H54 (cell line): ENCODE results near the gene TUB.
A peak's percentile ranks its signal among the peaks of the same experiment; 100 is the strongest.

ENCODE experiments used
- DNase-seq: peaks from one replicate; pipeline ENCODE4 v3.0.0; 2011; ENCODE audit warnings: low spot score, mixed read lengths; ENCODE audit not compliant: insufficient read length
- FAIRE-seq: peaks from 3 replicates; lab custom pipeline; 2011; peaks lifted over from hg19 to GRCh38; lab: Jason Lieb, UNC
- POLR2A ChIP-seq: IDR thresholded peaks from 2 replicates; pipeline ENCODE4 v1.6.1; 2011; ENCODE audit warnings: low read depth, mild to moderate bottlenecking, low read length

TUB gene

DNA sequence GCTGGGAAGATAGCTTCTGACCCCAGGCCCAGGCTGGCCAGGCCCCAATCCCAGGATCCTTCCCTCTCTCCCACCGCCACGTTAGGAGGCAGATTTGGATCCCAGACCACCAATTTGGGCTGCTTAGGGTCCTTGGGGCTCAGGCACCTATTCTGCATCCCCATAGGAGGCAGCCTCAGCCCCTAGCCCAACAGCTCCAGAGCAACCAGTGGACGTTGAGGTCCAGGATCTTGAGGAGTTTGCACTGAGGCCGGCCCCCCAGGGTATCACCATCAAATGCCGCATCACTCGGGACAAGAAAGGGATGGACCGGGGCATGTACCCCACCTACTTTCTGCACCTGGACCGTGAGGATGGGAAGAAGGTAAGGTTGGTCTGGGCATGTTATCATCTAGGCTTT, 16.1 kb downstream of the TUB start:
- FAIRE-seq, result no peak
- no peak for TF ChIP-seq POLR2A
- no peak for DNase-seq

DNA sequence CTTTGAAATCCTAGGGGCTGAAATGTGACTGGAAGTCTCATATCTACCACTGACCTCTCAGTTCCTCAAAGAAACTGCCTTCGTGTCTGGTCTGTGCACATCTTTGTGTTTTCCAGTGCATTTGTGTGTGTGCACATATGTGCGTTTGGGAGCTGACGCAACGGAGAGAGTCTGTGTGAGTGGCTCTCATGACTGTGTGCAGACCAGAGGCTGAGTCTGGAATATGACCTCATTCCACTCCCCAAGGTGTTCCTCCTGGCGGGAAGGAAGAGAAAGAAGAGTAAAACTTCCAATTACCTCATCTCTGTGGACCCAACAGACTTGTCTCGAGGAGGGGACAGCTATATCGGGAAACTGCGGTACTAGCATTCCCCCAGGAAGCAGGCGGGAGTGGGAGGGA, 16.5 kb downstream of the TUB start:
- no peak for TF ChIP-seq POLR2A
- DNase-seq, result no peak
- FAIRE-seq, result no peak

DNA sequence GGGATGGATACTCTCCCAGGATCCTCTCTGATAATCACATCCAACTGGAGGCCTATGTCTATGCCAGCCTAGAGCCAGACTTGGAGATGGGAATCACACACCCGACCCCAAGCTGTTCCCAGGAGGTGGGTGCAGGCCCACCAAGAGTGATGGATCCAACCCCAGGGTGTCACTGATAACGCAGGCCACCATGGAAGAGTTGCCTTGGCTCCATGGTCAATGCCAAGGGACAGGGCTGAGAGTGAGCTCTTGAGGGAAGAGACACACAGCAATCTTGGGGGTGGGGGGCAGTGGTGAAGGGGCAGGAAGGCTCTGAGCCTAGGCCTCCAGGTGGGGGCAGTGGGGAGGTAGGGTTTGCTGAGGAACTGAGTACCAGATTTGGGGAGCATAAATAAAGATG, 16.9 kb downstream of the TUB start:
- no peak for DNase-seq
- no peak for FAIRE-seq
- no peak for TF ChIP-seq POLR2A

DNA sequence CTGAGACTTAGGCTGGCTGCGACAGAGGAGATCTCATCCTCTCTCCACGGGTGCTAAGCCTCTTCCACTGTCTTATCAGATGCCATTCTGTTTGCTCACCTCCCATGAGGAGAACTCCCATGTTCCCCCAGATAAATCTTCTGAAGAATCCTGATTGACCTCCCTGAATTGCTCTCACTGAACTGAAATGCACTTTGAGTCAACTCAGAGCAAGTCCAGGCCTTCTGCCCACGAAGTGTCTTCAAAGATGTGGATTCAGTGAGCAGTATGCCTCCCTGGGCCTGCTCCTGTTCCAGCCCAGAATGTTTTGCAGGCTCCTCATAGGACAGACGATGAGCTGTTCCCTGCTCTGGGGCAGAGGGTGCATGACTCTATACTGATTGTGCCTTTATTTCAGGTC, 17.4 kb downstream of the TUB start:
- DNase-seq (no peak), FAIRE-seq (no peak)
- TF ChIP-seq POLR2A, result no peak

DNA sequence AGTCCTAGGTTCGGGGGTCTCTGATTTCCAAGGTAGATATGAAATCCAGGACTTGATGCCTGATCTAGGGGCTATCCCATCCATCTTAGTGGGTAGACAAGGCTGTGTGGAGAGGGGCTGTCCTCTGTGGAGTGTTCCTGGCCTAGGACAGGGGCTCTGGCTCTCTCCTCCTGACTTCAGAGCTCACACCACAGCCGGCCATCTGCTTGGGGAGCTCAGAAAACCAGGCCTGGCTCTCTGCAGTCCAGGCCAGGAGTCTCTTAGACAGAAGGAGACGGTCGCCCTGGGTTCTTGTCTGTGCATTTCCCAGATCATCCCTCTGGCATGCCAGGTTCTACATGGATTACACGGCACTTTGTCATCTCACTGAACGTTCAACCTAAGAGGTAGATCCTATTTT, 17.9 kb downstream of the TUB start:
- TF ChIP-seq POLR2A, result no peak
- FAIRE-seq, result no peak

DNA sequence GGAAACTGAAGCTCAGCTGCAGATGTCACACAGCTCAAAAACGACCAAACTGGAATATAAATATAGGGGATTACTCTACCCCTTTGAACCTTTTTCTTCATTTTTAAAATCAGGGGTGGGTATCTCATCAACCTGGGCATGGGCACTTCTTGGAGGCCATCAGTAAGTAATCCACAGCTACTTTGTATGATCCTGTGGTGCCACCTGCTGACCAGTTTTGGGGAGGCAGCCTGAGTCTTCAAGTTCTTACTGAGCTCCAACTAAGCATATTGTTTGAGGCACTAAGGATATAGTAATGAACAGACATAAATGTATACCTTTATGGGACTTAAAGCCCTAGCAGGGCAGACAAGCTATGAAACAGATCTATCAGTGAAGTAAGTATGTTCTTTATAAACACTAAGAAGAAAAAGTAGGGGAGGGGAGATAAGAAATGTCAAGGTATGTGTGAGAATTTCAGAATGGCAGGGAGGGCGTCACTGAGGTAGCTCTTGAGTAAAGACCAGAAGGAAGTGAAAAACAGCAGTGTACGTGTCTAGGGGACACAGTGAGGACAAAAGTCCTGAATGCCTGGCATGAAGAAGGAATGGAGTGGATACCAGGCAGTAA, 18.4 kb downstream of the TUB start:
- DNase-seq (no peak), FAIRE-seq (peak; percentile 60)
- no peak for TF ChIP-seq POLR2A

More for the DNA sequence above, 17.9 kb downstream of the TUB start:
- DNase-seq, result no peak

DNA sequence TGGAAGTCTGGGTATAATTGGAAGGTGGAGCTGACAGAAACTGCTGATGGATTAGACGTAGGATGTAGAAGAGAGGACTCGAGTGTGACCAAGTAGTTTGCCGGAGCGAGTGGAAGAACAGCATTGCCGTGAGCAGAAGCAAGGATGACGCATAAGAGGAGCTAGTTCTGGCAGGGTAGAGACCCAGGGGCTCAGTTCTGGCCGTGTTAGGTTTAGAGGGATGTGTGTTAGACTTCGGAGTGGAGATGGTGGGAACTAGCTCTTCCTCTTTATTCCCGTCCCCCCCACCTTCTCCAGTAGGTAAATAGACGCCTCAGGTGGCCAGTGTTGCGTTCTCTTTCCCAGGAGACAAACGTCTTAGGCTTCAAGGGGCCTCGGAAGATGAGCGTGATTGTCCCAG, 19.1 kb downstream of the TUB start:
- TF ChIP-seq POLR2A, result no peak
- FAIRE-seq (no peak), DNase-seq (no peak)

DNA sequence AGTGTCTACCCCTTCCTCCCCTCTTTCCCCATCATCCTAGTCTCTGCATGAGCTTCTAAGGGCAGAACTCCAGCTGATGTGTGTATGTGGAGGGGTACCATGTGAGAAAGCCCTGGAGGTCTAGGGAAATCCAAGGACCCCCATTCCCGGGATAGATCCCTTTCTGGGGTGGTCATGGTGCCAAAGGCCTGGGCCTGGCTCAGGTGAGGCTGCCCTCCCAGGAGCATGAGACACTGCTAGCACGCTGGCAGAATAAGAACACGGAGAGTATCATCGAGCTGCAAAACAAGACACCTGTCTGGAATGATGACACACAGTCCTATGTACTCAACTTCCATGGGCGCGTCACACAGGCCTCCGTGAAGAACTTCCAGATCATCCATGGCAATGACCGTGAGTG, 19.6 kb downstream of the TUB start:
- FAIRE-seq (no peak), DNase-seq (no peak)
- TF ChIP-seq POLR2A, result no peak

DNA sequence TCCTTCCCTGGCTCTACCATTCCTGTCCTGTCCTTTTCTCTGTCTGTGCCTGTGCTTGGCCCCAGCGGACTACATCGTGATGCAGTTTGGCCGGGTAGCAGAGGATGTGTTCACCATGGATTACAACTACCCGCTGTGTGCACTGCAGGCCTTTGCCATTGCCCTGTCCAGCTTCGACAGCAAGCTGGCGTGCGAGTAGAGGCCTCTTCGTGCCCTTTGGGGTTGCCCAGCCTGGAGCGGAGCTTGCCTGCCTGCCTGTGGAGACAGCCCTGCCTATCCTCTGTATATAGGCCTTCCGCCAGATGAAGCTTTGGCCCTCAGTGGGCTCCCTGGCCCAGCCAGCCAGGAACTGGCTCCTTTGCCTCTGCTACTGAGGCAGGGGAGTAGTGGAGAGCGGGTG, 20.4 kb downstream of the TUB start:
- FAIRE-seq (no peak), DNase-seq (no peak)
- TF ChIP-seq POLR2A, result no peak

DNA sequence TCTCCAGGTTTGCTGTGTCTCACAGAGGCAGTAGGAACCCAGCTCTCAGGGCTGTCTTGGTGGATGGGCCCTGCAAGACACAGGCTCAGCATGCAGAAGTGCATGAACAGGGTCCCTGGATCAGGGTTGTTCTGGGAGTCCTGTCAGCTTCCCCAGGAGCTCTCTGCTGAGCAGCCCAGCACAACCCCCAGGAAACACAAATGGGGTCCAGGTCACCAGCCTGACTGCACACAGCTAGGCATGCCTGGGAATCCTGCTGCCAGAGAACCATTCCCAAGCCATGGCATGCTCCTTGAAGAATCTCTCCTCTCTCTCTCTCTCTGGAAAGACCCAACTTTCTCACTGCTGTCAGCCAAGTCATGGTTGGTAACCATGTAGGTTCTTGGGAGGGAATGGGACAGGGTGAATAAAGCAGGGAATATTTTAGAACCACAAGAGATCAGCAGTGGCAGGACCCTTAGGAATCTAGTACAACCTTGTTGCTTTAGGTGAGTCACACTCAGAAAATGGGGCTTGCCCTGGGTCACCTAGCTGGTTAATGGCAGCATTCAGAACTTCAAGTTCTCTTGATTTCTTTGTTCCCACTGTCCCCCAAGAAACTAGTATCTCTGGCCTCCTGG, 21.4 kb downstream of the TUB start:
- no peak for TF ChIP-seq POLR2A
- DNase-seq (no peak), FAIRE-seq (no peak)

DNA sequence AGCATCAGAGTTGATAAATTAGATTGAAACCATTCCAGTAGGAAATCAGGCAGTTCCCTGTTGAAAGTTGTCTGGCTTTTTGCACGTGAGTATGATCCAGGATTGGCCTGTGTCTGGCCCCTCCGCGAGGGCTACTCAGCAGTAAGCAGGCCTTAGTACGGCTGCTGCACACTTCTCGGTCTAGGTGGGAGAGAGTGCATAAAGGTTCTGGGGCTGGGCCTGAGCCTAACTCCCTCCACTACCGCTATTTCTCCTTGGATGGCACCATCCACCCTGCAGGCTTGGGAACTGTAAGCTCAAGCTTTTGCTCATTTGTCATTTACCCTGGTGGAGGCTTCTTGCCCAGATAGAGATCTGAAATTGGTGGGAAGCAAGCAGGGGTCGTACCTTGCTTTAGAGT, 22.0 kb downstream of the TUB start:
- no peak for DNase-seq
- FAIRE-seq, result no peak
- no peak for TF ChIP-seq POLR2A

DNA sequence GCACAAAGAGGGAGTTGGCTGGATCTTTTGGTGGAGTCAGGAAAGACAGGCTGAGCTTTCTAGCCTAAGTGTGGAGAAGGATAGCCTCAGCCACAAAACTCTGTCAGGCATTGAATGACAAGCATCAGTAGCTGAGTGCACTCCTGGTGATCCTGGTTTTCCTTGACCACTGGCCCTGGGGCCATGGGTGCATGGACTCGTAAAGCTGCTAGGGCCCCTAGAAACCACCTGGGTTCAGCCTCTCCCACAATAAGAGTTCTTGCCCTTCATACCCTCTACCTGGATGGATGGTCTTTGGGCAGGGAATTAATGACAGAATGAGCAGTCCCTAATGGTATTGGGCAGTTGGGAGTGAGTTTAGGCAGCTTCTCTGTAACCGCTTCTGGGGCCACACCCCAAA, 22.9 kb downstream of the TUB start:
- no peak for TF ChIP-seq POLR2A
- DNase-seq (no peak), FAIRE-seq (no peak)

DNA sequence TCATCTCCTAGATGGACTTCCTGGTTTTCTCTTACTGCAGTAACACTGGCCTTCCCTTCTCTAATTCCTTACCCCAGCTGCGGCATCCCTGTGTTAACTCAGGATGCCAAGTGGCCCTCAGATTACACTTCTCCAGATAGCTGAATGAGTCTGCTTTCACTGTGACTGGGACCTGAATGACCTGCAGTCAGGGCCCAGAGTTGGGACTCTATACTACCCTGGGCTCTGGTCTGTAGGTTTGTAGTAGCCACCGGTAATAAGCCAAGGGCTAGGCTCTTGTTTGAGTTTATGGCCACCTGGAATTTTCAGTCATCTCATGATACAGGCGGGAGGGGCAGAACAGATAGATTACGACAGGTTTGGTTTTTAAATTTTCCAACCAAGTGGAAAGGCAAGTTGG, 24.1 kb downstream of the TUB start:
- DNase-seq, result no peak
- no peak for FAIRE-seq
- TF ChIP-seq POLR2A, result no peak

DNA sequence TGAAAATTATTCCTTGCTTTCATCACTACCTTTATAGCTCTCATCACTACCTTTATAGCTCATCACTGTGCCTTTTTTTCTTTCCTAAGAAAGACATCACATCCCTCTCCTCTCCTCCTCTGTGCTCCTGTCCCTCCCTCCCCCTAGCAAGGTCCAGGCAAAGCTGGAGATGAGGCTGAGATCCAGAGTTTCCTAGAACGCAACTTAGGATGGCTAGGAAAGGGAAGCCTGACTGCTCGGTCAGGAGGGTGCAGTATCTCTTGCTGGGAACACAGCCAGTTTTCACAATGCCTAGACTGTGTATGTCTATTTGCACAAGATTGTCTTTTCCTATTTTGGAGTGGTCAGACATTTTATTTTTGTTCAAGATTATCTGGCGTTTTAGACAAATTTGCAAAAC, 24.7 kb downstream of the TUB start:
- DNase-seq (no peak), FAIRE-seq (no peak)
- TF ChIP-seq POLR2A, result no peak

DNA sequence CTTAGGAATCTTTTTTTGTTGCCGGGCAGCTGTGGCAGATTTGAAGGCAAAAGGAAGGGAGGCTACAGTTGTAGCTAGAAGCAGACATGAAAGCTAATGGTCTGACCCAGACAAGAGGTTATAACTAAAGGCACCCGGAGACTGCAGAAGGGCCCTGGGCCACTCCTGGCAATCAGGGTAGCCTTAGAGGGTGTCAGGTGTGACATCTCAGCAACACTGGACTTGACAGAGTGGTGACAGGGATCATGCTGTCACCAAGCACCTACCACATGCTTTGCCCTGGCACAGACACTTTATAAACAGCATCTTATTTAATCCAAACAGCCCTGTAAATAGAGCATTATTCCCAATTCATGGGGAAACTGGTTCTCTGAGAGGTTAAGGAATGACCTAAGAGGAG, 25.7 kb downstream of the TUB start:
- FAIRE-seq (no peak), DNase-seq (no peak)
- TF ChIP-seq POLR2A, result no peak
